ENCODE results near the gene SHOX.
"Not testable (repeated sequence)": the region's sequence is repeated elsewhere in the genome, so short reads cannot be mapped to it uniquely, and the experiment has no call there.

SHOX gene

DNA sequence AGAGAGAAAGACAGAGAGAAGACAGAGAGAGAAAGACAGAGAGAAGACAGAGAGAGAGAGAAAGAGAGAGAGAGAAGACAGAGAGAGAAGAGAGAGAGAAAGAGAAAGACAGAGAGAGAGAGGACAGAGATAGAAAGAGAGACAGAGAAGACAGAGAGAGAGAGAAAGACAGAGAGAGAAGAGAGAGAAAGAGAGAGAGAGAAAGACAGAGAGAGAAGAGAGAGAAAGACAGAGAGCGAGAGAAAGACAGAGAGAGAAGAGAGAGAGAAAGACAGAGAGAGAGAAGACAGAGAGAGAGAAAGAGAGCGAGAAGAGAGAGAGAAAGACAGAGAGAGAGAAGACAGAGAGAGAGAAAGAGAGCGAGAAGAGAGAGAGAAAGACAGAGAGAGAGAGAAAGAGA is 7.8 kb upstream of the SHOX start:
- not testable (repeated sequence) for DNase-seq

DNA sequence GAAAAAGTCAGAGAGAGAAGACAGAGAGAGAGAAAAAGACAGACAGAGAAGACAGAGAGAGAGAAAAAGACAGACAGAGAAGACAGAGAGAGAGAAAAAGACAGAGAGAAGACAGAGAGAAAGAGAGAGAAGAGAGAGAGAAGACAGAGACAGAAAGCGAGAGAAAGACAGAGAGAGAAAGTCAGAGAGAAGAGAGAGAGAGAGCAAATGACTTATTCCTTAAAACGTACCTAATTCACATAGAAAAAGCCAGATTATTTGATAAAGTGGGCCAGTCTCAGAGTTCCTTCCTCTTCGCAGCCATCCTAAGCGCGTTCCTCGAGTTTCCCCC is 7.4 kb upstream of the SHOX start:
- DNase-seq: no peak

DNA sequence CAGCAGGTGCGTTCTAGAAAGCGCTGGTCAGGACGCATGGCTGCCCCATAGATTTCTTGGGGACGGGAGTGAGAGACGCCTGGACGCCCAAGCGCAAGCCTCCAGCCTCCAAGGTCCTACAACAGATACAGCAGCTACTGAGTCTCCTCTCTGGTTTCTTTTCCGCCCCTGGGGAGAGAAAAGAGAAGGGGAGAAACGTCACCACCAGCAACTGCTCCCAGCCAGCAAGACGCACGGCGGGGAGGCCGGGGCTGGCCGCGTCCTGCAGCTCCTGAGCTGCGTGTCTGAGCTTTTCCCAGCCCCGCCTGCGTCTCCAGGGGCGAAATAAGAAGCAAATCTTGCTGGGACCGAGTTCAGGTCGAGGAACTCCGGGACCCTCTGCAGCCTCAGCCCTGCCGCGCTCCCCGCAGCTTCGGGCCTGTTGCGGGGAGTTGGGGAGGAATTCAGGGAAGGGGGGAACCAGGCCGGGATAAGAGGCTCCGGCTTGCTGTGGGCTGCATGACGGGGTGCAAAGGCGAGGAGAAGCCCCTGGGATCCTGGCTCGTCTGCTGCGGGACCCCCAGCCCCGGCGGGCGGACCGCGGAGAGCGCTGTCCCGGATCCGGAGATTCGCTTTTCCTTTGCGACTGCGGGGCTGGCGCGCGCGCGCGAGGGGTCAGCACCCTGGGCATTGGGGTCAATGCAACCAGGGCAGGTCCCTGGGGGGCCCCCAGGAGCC is 6.8 kb upstream of the SHOX start:
- DNase-seq: no peak

DNA sequence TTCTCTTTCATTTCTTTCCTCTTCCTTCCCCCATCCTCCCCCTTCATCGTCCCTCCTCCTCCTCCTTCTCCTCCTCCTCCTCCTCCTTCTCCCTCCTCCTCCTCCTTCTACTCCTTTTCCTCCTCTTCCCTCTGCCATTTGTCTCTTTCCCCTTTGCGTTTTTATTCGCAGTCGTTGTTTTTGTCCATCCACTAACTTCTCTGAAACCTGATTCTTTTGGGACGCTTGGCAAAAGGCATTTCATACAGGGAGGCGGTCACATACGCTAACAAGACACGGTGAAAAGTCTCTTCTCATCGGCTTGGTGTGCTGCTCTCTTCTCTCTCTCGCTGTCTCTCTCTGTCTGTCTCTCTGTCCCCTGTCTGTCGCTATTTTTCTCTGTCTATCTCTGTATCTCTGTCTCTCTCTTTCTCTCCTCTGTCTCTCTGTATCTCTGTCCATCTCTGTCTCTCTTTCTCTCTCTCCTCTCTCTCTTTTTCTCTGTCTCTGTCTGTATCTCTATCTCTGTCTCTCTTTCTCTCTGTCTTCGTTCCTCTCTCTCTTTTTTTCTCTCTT is 5.4 kb upstream of the SHOX start:
- DNase-seq: no peak

DNA sequence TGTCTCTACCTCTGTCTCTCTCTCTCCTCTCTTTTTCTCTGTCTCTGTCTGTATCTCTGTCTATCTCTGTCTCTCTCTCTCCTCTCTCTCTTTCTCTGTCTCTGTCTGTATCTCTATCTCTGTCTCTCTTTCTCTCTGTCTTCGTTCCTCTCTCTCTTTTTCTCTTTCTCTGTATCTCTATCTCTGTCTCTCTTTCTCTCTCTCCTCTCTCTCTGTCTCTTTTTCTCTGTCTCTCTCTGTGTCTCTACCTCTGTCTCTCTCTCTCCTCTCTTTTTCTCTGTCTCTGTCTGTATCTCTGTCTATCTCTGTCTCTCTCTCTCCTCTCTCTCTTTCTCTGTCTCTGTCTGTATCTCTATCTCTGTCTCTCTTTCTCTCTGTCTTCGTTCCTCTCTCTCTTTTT is 4.5 kb upstream of the SHOX start:
- not testable (repeated sequence) for DNase-seq

DNA sequence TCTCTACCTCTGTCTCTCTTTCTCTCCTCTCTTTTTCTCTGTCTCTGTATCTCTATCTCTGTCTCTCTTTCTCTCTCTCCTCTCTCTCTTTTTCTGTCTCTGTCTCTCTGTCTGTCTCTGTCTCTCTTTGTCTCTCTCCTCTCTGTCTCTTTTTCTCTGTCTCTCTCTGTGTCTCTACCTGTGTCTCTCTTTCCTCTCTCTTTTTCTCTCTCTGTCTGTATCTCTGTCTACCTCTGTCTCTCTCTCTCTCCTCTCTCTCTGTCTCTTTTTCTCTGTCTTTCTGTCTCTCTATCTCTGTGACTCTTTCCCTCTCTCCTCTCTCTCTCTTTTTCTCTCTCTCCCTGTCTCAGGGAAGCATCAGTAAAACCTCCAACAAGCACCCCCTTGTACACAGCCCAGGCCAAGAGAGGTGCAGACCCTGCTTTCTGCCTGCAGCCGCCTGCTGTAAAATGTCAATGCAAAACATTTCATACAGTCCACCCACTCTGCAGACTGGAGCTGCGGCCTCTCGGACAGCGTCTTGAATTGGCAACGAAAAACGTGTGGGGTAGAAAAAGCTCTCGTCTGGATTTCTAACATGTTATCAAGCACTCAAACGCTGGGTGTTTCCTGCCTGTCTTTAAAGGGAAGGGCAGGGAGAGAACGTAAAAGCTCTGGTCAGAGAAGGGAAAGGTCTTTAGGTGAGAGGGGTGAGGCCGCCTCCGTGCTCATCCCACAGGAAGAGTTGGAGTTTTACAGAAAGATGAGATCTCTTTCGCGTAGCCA is 3.7 kb upstream of the SHOX start:
- DNase-seq: no peak

DNA sequence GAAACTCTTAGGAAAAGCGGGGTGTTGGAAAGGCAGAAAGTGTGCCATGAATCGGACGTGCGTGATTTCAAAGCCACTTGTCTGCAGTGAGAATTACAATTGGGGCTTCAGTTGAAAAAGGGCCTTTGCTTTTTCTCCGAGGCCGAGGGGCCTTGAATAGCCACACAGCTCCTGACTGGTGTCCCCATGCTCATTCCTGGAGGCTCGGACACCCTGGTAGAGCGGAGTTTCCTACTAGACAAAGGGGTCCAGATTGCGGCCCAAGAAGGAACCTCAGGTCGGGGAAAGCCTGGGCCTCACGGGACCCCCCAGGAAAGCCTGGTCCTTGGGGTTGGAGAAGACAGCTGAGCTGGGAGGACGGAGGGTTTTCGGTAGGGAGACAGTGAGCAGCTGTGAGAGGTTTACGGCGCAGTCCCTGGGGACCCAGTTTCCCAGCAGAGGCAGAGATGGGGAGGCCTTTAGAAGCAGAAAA is 3.0 kb upstream of the SHOX start:
- DNase-seq: no peak

DNA sequence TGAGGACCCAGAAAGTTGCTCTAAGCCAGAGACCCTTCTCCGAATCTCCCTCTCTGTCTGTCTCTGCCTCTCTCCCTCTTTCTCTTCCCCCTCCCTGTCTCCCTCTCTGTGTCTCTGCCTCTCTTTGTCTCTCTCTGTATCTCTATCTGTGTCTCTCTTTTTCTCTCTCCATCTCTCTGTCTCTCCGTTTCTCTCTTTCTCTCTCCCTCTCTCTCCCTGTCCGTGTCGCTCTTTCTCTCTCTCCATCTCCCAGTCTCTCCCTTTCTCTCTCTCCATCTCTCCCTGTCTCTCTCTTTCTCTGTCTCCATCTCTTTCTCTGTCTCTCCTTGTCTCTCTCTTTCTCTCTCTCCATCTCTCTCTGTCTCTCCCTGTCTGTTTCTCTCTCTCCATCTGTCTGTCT is 2.6 kb upstream of the SHOX start:
- DNase-seq: no peak

DNA sequence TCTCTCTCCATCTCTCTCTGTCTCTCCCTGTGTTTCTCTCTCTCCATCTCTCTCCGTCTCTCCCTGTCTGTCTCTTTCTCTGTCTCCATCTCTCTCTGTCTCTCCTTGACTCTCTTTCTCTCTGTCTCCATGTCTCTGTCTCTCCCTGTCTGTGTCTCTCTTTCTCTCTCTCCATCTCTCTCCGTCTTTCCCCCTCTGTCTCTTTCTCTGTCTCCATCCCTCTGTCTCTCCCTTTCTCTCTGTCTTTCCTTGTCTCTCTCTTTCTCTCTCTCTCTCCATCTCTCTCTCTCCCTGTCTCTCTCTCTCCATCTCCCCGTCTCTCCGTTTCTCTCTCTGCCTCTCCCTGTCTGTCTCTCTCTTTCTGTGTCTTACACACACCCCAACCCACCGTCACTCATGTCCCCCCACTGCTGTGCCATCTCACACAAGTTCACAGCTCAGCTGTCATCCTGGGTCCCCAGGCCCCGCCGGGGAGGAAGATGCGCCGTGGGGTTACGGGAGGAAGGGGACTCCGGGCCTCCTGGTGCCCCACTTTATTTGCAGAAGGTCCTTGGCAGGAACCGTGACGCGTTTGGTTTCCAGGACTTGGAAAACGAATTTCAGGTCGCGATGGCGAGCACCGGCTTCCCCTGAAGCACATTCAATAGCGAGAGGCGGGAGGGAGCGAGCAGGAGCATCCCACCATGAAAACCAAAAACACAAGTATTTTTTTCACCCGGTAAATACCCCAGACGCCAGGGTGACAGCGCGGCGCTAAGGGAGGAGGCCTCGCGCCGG is 1.2 kb upstream of the SHOX start:
- no peak for DNase-seq

DNA sequence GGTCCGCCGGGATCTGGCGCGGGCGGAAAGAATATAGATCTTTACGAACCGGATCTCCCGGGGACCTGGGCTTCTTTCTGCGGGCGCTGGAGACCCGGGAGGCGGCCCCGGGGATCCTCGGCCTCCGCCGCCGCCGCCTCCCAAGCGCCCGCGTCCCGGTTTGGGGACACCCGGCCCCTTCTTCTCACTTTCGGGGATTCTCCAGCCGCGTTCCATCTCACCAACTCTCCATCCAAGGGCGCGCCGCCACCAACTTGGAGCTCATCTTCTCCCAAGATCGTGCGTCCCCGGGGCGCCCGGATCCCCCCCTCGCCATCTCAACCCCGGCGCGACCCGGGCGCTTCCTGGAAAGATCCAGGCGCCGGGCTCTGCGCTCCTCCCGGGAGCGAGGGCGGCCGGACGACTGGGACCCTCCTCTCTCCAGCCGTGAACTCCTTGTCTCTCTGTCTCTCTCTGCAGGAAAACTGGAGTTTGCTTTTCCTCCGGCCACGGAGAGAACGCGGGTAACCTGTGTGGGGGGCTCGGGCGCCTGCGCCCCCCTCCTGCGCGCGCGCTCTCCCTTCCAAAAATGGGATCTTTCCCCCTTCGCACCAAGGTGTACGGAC is 482 bp upstream of the SHOX start:
- no peak for DNase-seq

DNA sequence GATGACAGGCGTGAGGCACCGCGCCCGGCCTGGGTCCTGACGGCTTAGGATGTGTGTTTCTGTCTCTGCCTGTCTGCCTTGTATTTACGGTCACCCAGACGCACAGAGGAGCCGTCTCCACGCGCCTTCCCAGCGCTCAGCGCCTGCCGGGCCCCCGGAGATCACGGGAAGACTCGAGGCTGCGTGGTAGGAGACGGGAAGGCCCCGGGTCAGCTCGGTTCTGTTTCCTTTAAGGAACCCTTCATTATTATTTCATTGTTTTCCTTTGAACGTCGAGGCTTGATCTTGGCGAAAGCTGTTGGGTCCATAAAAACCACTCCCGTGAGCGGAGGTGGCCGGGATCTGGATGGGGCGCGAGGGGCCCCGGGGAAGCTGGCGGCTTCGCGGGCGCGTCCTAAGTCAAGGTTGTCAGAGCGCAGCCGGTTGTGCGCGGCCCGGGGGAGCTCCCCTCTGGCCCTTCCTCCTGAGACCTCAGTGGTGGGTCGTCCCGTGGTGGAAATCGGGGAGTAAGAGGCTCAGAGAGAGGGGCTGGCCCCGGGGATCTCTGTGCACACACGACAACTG is 1.3 kb downstream of the SHOX start:
- no peak for DNase-seq

DNA sequence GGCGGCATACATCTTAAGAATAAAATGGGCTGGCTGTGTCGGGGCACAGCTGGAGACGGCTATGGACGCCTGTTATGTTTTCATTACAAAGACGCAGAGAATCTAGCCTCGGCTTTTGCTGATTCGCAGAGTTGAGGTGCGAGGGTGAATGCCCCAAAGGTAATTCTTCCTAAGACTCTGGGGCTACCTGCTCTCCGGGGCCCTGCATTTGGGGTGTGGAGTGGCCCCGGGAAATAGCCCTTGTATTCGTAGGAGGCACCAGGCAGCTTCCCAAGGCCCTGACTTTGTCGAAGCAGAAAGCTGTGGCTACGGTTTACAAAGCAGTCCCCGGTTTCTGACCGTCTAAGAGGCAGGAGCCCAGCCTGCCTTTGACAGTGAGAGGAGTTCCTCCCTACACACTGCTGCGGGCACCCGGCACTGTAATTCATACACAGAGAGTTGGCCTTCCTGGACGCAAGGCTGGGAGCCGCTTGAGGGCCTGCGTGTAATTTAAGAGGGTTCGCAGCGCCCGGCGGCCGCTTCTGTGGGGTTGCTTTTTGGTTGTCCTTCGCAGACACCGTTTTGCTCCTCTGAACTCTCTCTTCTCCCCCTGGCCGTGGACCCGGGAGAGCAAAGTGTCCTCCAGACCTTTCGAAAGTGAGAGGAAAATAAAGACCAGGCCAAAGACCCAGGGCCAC is 1.9 kb downstream of the SHOX start:
- no peak for DNase-seq

DNA sequence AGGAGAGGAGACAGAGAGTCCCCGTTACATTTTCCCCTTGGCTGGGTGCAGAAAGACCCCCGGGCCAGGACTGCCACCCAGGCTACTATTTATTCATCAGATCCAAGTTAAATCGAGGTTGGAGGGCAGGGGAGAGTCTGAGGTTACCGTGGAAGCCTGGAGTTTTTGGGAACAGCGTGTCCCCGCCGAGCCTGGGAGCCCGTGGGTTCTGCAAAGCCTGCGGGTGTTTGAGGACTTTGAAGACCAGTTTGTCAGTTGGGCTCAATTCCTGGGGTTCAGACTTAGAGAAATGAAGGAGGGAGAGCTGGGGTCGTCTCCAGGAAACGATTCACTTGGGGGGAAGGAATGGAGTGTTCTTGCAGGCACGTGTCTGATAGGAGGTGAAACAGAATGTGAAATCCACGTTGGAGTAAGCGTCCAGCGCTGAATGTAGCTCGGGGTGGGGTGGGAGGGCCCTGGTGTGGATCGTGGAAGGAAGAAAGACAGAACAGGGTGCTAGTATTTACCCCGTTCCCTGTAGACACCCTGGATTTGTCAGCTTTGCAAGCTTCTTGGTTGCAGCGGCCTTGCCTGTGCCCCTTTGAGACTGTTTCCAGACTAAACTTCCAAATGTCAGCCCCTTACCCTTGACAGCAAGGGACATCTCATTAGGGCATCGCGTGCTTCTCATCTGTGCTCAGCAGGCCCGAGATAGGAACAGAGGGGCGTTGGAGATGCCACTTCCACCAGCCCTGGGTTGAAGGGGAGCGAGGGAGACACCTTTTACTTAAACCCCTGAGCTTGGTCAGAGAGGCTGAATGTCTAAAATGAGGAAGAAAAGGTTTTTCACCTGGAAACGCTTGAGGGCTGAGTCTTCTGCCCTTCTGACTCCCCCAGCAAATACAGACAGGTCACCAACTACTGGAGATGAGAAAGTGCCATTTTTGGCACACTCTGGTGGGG is 2.7 kb downstream of the SHOX start:
- DNase-seq: no peak

DNA sequence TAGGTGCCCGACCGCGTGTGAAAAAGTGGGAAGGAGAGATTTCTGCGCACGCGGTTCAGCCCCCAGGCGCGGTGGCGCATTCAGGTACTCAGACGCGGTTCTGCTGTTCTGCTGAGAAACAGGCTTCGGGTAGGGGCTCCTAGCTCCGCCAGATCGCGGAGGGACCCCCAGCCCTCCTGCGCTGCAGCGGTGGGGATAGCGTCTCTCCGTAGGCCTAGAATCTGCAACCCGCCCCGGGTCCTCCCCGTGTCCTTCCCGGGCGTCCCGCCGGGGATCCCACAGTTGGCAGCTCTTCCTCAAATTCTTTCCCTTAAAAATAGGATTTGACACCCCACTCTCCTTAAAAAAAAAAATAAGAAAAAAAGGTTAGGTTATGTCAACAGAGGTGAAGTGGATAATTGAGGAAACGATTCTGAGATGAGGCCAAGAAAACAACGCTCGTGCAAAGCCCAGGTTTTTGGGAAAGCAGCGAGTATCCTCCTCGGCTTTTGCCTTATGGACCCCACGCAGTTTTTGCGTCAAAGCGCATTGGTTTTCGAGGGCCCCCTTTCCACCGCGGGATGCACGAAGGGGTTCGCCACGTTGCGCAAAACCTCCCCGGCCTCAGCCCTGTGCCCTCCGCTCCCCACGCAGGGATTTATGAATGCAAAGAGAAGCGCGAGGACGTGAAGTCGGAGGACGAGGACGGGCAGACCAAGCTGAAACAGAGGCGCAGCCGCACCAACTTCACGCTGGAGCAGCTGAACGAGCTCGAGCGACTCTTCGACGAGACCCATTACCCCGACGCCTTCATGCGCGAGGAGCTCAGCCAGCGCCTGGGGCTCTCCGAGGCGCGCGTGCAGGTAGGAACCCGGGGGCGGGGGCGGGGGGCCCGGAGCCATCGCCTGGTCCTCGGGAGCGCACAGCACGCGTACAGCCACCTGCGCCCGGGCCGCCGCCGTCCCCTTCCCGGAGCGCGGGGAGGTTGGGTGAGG is 3.7 kb downstream of the SHOX start:
- DNase-seq: no peak

DNA sequence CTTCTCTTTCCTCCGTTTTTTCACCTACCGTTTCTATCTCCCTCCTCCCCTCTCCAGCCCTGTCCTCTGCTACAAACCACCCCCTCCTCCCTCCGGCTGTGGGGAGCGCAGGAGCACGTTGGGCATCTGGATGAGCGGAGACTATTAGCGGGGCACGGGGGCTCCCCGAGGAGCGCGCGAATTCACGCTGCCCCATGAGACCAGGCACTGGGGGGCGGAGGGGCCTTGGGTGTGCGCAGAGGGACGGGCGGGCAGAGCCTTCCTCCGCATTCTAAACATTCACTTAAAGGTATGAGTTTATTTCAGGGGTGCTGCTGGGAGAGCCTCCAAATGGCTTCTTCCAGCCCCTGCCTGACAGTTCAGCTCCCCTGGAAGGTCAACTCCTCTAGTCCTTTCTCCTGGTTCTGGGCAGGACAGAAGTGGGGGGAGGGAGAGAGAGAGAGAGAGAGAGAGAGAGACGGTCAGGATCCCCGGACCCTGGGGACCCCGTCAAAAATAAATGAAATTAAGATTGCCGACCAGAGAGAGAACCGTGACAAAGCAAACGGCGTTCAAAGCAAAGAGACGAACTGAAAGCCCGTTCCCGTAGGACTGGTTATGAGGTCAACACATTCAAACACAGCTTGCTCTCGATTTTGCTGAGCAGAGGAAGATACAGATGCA is 5.0 kb downstream of the SHOX start:
- no peak for DNase-seq

DNA sequence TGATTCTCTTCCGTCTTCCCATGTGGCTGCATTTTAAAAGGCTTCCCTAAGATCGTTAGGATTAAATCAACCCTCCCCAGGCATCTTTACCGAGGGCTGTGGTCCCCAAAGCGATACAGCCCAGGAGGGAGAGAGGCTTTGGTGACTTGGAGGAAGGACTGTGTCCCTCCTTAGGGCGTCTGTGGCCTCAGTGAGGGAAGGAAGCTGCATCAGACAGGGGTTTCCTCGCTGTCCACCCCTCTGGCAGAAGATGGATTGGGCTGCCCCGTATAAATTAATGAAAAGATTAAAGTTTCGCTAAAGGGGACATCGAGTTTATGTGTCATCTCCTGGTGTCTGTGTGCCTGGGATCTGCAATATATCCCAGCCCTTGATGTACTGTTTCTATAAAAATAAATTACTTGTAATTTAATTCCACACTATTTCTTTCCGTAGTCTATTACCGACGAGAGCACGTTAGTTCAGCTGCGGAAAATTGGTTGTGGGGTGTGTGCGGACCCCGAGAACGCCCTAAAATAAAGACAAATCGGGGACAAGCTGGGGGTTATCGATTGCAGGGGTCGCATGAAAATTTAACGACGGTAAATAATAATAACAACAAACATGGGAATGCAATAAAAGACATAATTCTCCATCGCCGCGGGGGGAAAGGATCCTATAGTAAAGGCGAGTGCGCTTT is 6.5 kb downstream of the SHOX start:
- no peak for DNase-seq

DNA sequence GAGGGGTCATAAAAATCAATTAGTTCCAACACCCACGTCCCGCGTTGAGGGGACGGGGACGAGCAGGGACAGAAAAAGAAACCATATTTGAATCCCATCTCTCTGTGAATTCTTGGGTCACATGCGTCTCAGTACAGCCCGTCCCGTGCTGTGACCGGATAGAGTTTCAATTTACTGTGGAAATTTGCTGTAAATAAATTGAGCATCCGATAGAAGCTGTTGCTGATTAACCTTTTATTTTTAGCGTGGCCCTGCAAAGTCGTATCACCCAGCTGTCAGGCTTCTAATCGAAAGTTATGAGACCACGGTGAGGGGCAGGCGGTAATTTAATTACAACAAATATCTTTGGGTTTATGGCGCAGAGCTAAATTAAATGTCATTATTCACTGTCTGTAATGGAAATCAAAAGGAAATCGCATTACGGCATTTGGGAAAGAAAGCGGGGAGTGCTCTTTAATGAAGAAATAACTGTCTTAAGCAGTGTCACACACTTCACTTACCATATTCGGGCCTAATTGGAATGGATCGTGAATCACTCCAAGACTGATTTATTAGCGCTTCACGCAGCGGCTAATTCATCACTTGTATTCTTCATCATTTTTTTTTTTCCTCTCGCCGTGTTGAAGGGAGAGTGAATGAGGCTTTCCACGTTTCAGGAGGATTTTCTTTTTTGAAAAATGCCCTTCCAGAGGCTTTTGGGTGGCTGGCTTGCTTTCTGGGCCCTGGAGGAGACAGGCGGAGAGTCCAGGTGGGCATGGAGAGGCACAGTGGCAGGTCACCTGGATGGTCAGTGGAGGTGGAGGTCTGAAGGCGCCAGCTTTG is 7.3 kb downstream of the SHOX start:
- DNase-seq: no peak

All from NCI-H69 (cell line).